Caco-2 (cell line): Measurements from ENCODE around the gene POU2AF2. TPM values are rescaled to one million over a fixed set of nuclear protein-coding genes. Genes with fewer than 3 reads are reported as not detected.

ENCODE experiments used
- BruUV-seq: library from RNA; stranded (reverse); fragments of 400-500 nt; replicated peaks from 2 replicates; lab custom pipeline; 2021; lab: Mats Ljungman, UMichigan
- CTCF ChIA-PET: fragments of 300-600 bp; sonication (Branson Sonifier 250); formaldehyde crosslinking; loops from one replicate; lab custom pipeline; 2022; ENCODE audit warnings: antibody characterized with exemption; lab: Charles Lee
- POLR2A ChIA-PET: fragments of 300-600 bp; sonication (Branson Sonifier 250); formaldehyde crosslinking; loops from one replicate; lab custom pipeline; 2022; ENCODE audit warnings: antibody characterized with exemption; lab: Charles Lee
- DNase-seq, 2 experiments: peaks; one replicate each; pipeline versions ENCODE4 v3.0.0 to v3.0.0-alpha.2; 2020 to 2022
- H3K27me3 ChIP-seq: replicated peaks from 2 replicates; pipeline ENCODE4 v1.6.0; 2011; ENCODE audit warnings: low read length; ENCODE audit not compliant: control insufficient read depth, insufficient read depth
- H3K36me3 ChIP-seq: 2 replicates; pipeline ENCODE4 v1.5.1; 2011; ENCODE audit warnings: low read length; ENCODE audit not compliant: control insufficient read depth, insufficient read depth
- H3K4me1 ChIP-seq: fragments of 250-450 bp; sonication (Bioruptor Pico); 2 replicates; pipeline ENCODE4 v1.5.1; 2020; ENCODE audit warnings: mild to moderate bottlenecking
- H3K4me3 ChIP-seq: 2 replicates; pipeline ENCODE4 v1.5.1; 2011; ENCODE audit warnings: low read depth, mild to moderate bottlenecking, control low read depth, low read length
- H3K9me3 ChIP-seq: fragments of 250-450 bp; sonication (Bioruptor Pico); 2 replicates; pipeline ENCODE4 v1.5.1; 2020; ENCODE audit warnings: mild to moderate bottlenecking, moderate library complexity
- H3K27ac Mint-ChIP-seq: one replicate; pipeline ENCODE4 v1.8.0; 2022; ENCODE audit warnings: mixed read lengths; ENCODE audit not compliant: unreplicated experiment
- H3K27me3 Mint-ChIP-seq: one replicate; pipeline ENCODE4 v1.8.0; 2022; ENCODE audit warnings: mixed read lengths; ENCODE audit not compliant: insufficient read depth, unreplicated experiment
- H3K36me3 Mint-ChIP-seq: one replicate; pipeline ENCODE4 v1.8.0; 2022; ENCODE audit warnings: mild to moderate bottlenecking, mixed read lengths; ENCODE audit not compliant: insufficient read depth, unreplicated experiment
- H3K4me1 Mint-ChIP-seq: one replicate; pipeline ENCODE4 v1.8.0; 2022; ENCODE audit warnings: low read depth, mixed read lengths; ENCODE audit not compliant: unreplicated experiment
- H3K4me3 Mint-ChIP-seq: one replicate; pipeline ENCODE4 v1.8.0; 2022; ENCODE audit warnings: mild to moderate bottlenecking, moderate library complexity, mixed read lengths; ENCODE audit not compliant: unreplicated experiment
- H3K9me3 Mint-ChIP-seq: one replicate; pipeline ENCODE4 v1.8.0; 2022; ENCODE audit warnings: mixed read lengths; ENCODE audit not compliant: unreplicated experiment
- CTCF ChIP-seq, 2 experiments: fragments of 200-600 bp in 1 of 2; IDR thresholded peaks; 1 replicate in 1 of 2; 2 replicates in 1 of 2; pipeline versions ENCODE4 v1.5.1 to v1.8.0; 2011 to 2022; ENCODE audit warnings: antibody characterized with exemption in 1 of 2, control low read depth in 1 of 2, inconsistent platforms in 1 of 2, low read depth in 1 of 2, low read length in 1 of 2, mild to moderate bottlenecking in 1 of 2, moderate library complexity in 1 of 2; ENCODE audit not compliant: insufficient read depth in 1 of 2, severe bottlenecking in 1 of 2, unreplicated experiment in 1 of 2
- intact Hi-C: fragments of 100-400 bp; cut with micrococcal nuclease; formaldehyde crosslinking; loops from one replicate; pipeline ENCODE4 v1.10.0; 2022; ENCODE audit not compliant: unreplicated experiment
- total RNA-seq: library from RNA; stranded (reverse); gene quantifications from 2 replicates; pipeline ENCODE4 v1.2.3, GENCODE V29; 2022

The POU2AF2 gene
- total RNA-seq, 1 experiment from 2014 or later, result not detected

DNA sequence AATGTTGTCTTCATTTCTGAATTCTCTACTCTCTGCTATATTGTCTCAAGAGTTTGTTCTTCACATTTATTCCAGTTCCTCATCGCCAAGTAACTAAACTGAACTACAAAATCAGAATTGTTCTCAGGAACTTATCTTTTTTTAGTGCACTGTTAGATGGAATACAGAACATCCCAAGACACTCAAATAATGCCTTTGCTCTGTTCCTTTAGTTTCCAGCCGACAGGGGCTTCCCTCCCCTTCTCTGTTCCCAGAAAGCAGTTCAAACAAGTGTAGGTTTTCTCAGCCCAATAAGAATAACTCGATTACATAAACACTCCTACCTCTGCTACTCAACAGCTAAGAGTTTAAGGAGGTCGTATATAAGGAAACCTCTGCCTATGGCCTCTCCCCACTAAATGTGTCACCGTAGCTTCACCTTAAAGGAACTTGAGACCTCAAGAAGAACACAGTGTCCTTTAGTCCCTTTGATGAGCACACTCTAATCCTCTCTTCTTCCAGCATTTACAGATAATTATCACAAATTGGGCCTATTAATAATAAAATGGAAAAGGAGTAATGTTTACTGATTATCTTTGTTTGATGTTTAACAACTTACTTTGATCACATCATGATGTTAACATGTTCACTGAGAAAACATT, 59.8 kb downstream of the POU2AF2 start:
- DNase-seq, result no peak
- no peaks in the 10 kb centered on the region for H3K27me3 Mint-ChIP-seq
- H3K27me3 ChIP-seq, result no peaks in the 10 kb centered on the region
- no TSS peak for BruUV-seq
- H3K9me3 ChIP-seq, result no peaks in the 10 kb centered on the region
- intact Hi-C loops, result no loop called here
- H3K4me1 Mint-ChIP-seq, result peaks cover 48% of the 10 kb centered on the region
- CTCF ChIA-PET, result no interaction called here
- no peak for TF ChIP-seq CTCF (IDR thresholded peaks at IDR 0.05; ENCODE audit: insufficient read depth in 1 of 2, low read depth in 1 of 2, low read length in 1 of 2, severe bottlenecking in 1 of 2, unreplicated experiment in 1 of 2)
- H3K36me3 Mint-ChIP-seq, result no peaks in the 10 kb centered on the region
- H3K4me3 ChIP-seq, result no peak overlapping the region
- no peak overlapping the region for H3K4me3 Mint-ChIP-seq
- POLR2A ChIA-PET, result no interaction called here
- no peaks in the 10 kb centered on the region for H3K9me3 Mint-ChIP-seq
- no peaks in the 10 kb centered on the region for H3K36me3 ChIP-seq
- H3K27ac Mint-ChIP-seq, result no peak overlapping the region
- H3K4me1 ChIP-seq, result peaks cover 70% of the 10 kb centered on the region

DNA sequence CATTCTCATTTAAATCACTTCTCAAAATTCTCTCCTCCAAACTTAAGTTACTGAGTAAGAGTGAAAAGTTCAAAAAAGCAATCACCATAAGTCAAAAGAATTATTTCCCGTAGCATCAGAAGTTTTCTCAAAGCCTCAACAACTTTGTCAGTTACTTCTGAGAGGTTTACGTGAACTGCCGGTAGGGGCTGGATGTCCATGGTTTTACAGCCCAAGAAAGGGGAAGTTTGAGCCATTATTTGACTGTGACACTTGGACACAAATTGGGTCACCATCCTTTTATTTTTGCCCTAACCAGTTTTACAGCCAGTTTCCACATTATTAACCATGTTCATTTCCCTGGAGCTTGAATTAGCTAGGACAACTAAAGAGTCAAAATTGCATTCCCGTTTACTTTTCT, 60.4 kb downstream of the POU2AF2 start:
- ChIA-PET CTCF (no interaction called here), POLR2A (no interaction called here)
- BruUV-seq, result no TSS peak
- Histone ChIP-seq H3K9me3 (no peaks in the 10 kb centered on the region), H3K36me3 (no peaks in the 10 kb centered on the region), H3K4me1 (peaks cover 67% of the 10 kb centered on the region), H3K4me3 (no peak overlapping the region), H3K27me3 (no peaks in the 10 kb centered on the region)
- H3K27me3 Mint-ChIP-seq, result no peaks in the 10 kb centered on the region
- TF ChIP-seq CTCF (IDR thresholded peaks at IDR 0.05; ENCODE audit: insufficient read depth in 1 of 2, low read depth in 1 of 2, low read length in 1 of 2, severe bottlenecking in 1 of 2, unreplicated experiment in 1 of 2), result no peak
- H3K4me3 Mint-ChIP-seq, result no peak overlapping the region
- intact Hi-C loops, result no loop called here
- H3K36me3 Mint-ChIP-seq, result no peaks in the 10 kb centered on the region
- H3K4me1 Mint-ChIP-seq, result peaks cover 48% of the 10 kb centered on the region
- no peak for DNase-seq
- H3K9me3 Mint-ChIP-seq, result no peaks in the 10 kb centered on the region
- no peak overlapping the region for H3K27ac Mint-ChIP-seq

GRCh38 chr11:111306321-111306720, 60.8 kb downstream of the POU2AF2 start:
- intact Hi-C loops, result no loop called here
- Histone ChIP-seq H3K27me3 (no peaks in the 10 kb centered on the region), H3K4me1 (peaks cover 67% of the 10 kb centered on the region), H3K36me3 (no peaks in the 10 kb centered on the region), H3K4me3 (no peak overlapping the region), H3K9me3 (no peaks in the 10 kb centered on the region)
- peaks cover 47% of the 10 kb centered on the region for H3K4me1 Mint-ChIP-seq
- no TSS peak for BruUV-seq
- no peak overlapping the region for H3K4me3 Mint-ChIP-seq
- ChIA-PET POLR2A (no interaction called here), CTCF (no interaction called here)
- H3K9me3 Mint-ChIP-seq, result no peaks in the 10 kb centered on the region
- H3K36me3 Mint-ChIP-seq, result no peaks in the 10 kb centered on the region
- no peaks in the 10 kb centered on the region for H3K27me3 Mint-ChIP-seq
- DNase-seq, result no peak
- no peak for TF ChIP-seq CTCF (IDR thresholded peaks at IDR 0.05; ENCODE audit: insufficient read depth in 1 of 2, low read depth in 1 of 2, low read length in 1 of 2, severe bottlenecking in 1 of 2, unreplicated experiment in 1 of 2)
- no peak overlapping the region for H3K27ac Mint-ChIP-seq
